A549 (cell line): ENCODE results near the gene IFI27L2. TPM values are rescaled to one million over a fixed set of nuclear protein-coding genes. Genes with fewer than 3 reads are reported as not detected.

Experiments used
- ATAC-seq, 2 experiments: fragments of 200-7000 bp in 1 of 2; fragments of >200 bp in 1 of 2; cut with Nextera tagmentation in 1 of 2; cut with Tn5 transposase in 1 of 2; 3 replicates each; pipeline versions ENCODE4 v1.8.0 to v1.9.1; 2018 to 2020; ENCODE audit warnings: mild to moderate bottlenecking in 1 of 2, moderate library complexity in 1 of 2
- CTCF ChIA-PET: fragments of 300-600 bp; sonication (Branson Sonifier 250); formaldehyde crosslinking; extraction: SDS; loops from one replicate; lab custom pipeline; 2021; ENCODE audit warnings: antibody characterized with exemption, inconsistent platforms; lab: Yijun Ruan, JAX
- POLR2A ChIA-PET: fragments of 350-600 bp; formaldehyde crosslinking; extraction: SDS; loops from one replicate; lab custom pipeline; 2021; ENCODE audit warnings: antibody characterized with exemption, inconsistent platforms; lab: Yijun Ruan, JAX
- DNase-seq, 2 experiments: peaks; one replicate each; pipeline versions ENCODE4 v3.0.0 to v3.0.0-alpha.2; 2011 to 2016; ENCODE audit warnings: low read depth in 1 of 2, low spot score in 1 of 2
- FAIRE-seq: peaks from 2 replicates; lab custom pipeline; 2011; peaks lifted over from hg19 to GRCh38; lab: Jason Lieb, UNC
- H3K27ac ChIP-seq, 2 experiments: fragments of >200 bp; sonication (Bioruptor Twin); formaldehyde crosslinking; 3 replicates each; pipeline ENCODE4 v1.5.1; 2016 to 2017
- H3K4me1 ChIP-seq: fragments of >200 bp; sonication (Bioruptor Twin); formaldehyde crosslinking; 3 replicates; pipeline ENCODE4 v1.6.1; 2016
- H3K4me2 ChIP-seq: fragments of >200 bp; sonication (Bioruptor Twin); formaldehyde crosslinking; 3 replicates; pipeline ENCODE4 v1.6.1; 2016
- H3K4me3 ChIP-seq: fragments of >200 bp; sonication (Bioruptor Twin); formaldehyde crosslinking; 3 replicates; pipeline ENCODE4 v1.5.1; 2016
- H3K9me3 ChIP-seq: fragments of >200 bp; sonication (Bioruptor Twin); formaldehyde crosslinking; 3 replicates; pipeline ENCODE4 v1.6.1; 2016
- CHD2 ChIP-seq: fragments of 150-350 bp; IDR thresholded peaks from 2 replicates; pipeline ENCODE4 v1.6.1; 2014; ENCODE audit warnings: low read length; ENCODE audit not compliant: partially characterized antibody
- CHD4 ChIP-seq: fragments of 200-600 bp; sonication (generic); IDR thresholded peaks from 2 replicates; pipeline ENCODE4 v1.6.1; 2016; ENCODE audit warnings: antibody characterized with exemption, mild to moderate bottlenecking, borderline replicate concordance
- ESRRA ChIP-seq: fragments of 150-350 bp; IDR thresholded peaks from 2 replicates; pipeline ENCODE4 v1.6.1; 2014; ENCODE audit warnings: mild to moderate bottlenecking, low read length, borderline replicate concordance
- FOSB ChIP-seq: fragments of 250-450 bp; sonication (Bioruptor Pico); IDR thresholded peaks from 2 replicates; pipeline ENCODE4 v1.5.0; 2020; ENCODE audit warnings: mild to moderate bottlenecking, moderate library complexity
- FOXS1 ChIP-seq: fragments of 250-450 bp; sonication (Bioruptor Pico); IDR thresholded peaks from 2 replicates; pipeline ENCODE4 v1.5.0; 2020; ENCODE audit warnings: mild to moderate bottlenecking, moderate library complexity
- GATA3 ChIP-seq: IDR thresholded peaks from 2 replicates; pipeline ENCODE4 v1.6.1; 2012; ENCODE audit warnings: borderline replicate concordance
- HDAC2 ChIP-seq: fragments of 200-600 bp; sonication (generic); IDR thresholded peaks from 2 replicates; pipeline ENCODE4 v1.6.1; 2016
- HOXA7 ChIP-seq: fragments of 250-450 bp; sonication (Bioruptor Pico); IDR thresholded peaks from 2 replicates; pipeline ENCODE4 v1.5.0; 2020; ENCODE audit warnings: mild to moderate bottlenecking, moderate library complexity
- HOXB13 ChIP-seq: fragments of 250-450 bp; sonication (Bioruptor Pico); IDR thresholded peaks from 2 replicates; pipeline ENCODE4 v1.5.0; 2020; ENCODE audit warnings: low read depth, mild to moderate bottlenecking, moderate library complexity
- JUNB ChIP-seq: fragments of >200 bp; sonication (Bioruptor Twin); formaldehyde crosslinking; IDR thresholded peaks from 2 replicates; pipeline ENCODE4 v1.6.1; 2016
- KDM5A ChIP-seq: fragments of 200-600 bp; sonication (generic); IDR thresholded peaks from 2 replicates; pipeline ENCODE4 v1.6.1; 2016; ENCODE audit warnings: antibody characterized with exemption, mild to moderate bottlenecking
- NFE2L2 ChIP-seq: fragments of 150-350 bp; conservative IDR thresholded peaks from 2 replicates; pipeline ENCODE4 v1.6.1; 2014; ENCODE audit warnings: low read length
- NR3C1 ChIP-seq: fragments of >200 bp; sonication (Bioruptor Twin); formaldehyde crosslinking; IDR thresholded peaks from 3 replicates; pipeline ENCODE4 v1.6.1; 2017
- PHF8 ChIP-seq: fragments of 200-600 bp; sonication (generic); IDR thresholded peaks from 2 replicates; pipeline ENCODE4 v1.6.1; 2016; ENCODE audit warnings: low read depth, mild to moderate bottlenecking, antibody characterized with exemption, moderate library complexity, borderline replicate concordance
- POLR2AphosphoS2 ChIP-seq: conservative IDR thresholded peaks from 2 replicates; pipeline ENCODE4 v1.6.1; 2012; ENCODE audit warnings: low read length, improper control_type of control experiment, inconsistent platforms
- RCOR1 ChIP-seq: fragments of 150-350 bp; IDR thresholded peaks from 2 replicates; pipeline ENCODE4 v1.6.1; 2014; ENCODE audit warnings: antibody characterized with exemption, low read length, low read depth
- SREBF2 ChIP-seq: fragments of 450-650 bp; IDR thresholded peaks from 2 replicates; pipeline ENCODE4 v1.6.1; 2014; ENCODE audit warnings: mild to moderate bottlenecking, moderate library complexity
- TFCP2L1 ChIP-seq: fragments of 250-450 bp; sonication (Bioruptor Pico); IDR thresholded peaks from 2 replicates; pipeline ENCODE4 v1.5.0; 2021; ENCODE audit warnings: mild to moderate bottlenecking
- TP53 ChIP-seq: fragments of 250-450 bp; sonication (Bioruptor Pico); IDR thresholded peaks from 2 replicates; pipeline ENCODE4 v1.5.0; 2021; ENCODE audit warnings: mild to moderate bottlenecking, moderate library complexity
- WGBS: methylation state at CpG from one replicate; pipeline ENCODE4 v1.1.6; 2017; ENCODE audit errors: missing lambda C conversion rate; 5-methylcytosine and 5-hydroxymethylcytosine counted together
- polyA plus RNA-seq, 4 experiments: library from polyadenylated mRNA; depleted of rRNA in 3 of 4; stranded (reverse); fragments of >200 nt; fragmentation: RNase III in 1 of 4; extraction: RNeasy Plus Mini Kit Qiagen cat#74134 plus additional on column Dnase treatment in 1 of 4; gene quantifications; 2 replicates in 3 of 4; 3 replicates in 1 of 4; pipeline ENCODE4 v1.2.3, GENCODE V29; 2011 to 2017
- TF ChIP-seq, protein P1 (sequence below): fragments of 250-450 bp; sonication (Bioruptor Pico); IDR thresholded peaks from 2 replicates; pipeline ENCODE4 v1.5.0; 2021; ENCODE audit warnings: mild to moderate bottlenecking, moderate library complexity, borderline replicate concordance
- TF ChIP-seq, protein P2 (sequence below): fragments of 200-600 bp; sonication (generic); IDR thresholded peaks from 2 replicates; pipeline ENCODE4 v1.6.1; 2016; ENCODE audit warnings: antibody characterized with exemption, mild to moderate bottlenecking, moderate library complexity

Gene IFI27L2
- polyA plus RNA-seq, 2 of the 4 experiments (the other 2 are of a cell fraction), result 20.3 to 64.4 TPM

DNA sequence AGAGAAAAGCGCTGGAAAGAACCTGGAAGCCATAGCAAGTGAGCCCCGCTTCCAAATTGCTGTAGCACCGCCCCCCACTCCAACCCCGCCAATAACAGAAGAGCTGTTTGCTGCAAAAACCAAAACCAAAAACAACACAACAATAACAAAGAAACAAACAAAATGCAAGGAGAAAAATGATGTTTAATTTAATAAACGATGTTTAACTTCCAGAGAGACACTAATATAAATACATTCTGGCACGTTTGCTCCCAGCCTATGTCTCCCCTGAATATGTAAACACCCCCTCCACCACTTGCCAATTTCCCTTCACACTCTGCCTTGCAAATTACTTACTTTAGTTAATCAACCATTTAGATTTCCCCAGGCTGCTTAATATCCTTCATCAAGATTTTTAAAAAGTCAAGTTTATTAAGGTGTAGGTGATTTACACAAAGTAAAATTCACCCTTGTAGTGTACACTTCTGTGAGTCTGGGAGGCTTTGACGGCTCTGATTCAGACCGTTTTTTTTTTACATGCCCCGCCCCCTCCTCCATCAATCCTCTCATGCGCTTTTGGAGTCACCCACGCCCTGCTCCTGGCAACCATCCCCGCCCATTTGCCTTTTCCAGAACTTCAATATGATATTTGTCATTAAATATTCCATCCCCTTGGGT, 482 bp upstream of the IFI27L2 start (continued):
- TF ChIP-seq, protein P1, sequence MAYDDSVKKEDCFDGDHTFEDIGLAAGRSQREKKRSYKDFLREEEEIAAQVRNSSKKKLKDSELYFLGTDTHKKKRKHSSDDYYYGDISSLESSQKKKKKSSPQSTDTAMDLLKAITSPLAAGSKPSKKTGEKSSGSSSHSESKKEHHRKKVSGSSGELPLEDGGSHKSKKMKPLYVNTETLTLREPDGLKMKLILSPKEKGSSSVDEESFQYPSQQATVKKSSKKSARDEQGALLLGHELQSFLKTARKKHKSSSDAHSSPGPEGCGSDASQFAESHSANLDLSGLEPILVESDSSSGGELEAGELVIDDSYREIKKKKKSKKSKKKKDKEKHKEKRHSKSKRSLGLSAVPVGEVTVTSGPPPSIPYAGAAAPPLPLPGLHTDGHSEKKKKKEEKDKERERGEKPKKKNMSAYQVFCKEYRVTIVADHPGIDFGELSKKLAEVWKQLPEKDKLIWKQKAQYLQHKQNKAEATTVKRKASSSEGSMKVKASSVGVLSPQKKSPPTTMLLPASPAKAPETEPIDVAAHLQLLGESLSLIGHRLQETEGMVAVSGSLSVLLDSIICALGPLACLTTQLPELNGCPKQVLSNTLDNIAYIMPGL (CRISPR knock-in tag), result no peak
- TF ChIP-seq TFCP2L1 (no peak), NR3C1 (no peak)

DNA sequence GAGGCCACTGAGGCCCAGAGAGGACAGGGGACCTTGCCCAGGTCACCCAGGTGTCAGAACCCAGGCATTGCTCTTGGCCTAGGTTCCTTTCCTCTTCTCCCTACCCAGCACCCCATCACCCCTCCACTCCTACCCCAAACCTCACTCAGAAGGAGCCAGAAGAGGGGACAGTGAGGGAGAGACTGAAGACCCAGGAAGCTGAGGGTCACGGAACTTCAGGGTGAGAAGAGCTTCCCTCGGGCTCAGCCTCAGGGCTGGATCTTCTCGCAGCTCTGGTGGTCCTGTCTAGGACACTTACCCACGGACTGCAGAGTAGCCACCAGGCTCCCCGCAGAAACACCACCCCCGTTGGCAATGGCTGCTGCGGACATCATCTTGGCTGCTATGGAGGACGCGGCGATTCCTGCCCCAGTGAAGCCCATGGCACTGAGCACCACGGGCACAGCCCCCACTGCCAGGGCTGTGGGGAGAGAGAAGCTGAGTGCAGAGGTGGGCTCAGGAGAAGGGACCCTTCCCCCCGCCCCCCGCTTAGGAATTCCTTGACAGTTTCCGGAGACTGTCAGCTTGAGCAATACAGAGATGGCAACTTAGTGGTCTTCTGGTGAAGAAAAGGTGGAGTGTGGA, 1.1 kb downstream of the IFI27L2 start:
- H3K9me3 ChIP-seq, result no peaks in the 10 kb centered on the region
- H3K27ac ChIP-seq, result no peak overlapping the region
- ATAC-seq, result no peak
- H3K4me3 ChIP-seq, result no peak overlapping the region
- CTCF ChIA-PET, result interaction anchor here (0.8 to 3.0 kb wide), 9 partner anchors 9 to 189 kb away, joined by 3 to 19 read pairs (median 5); no protein-coding TSS in a partner anchor
- TF ChIP-seq TFCP2L1, result no peak
- TF ChIP-seq CHD2, result no peak
- no peak for TF ChIP-seq KDM5A
- TF ChIP-seq FOSB, result no peak
- no peak for TF ChIP-seq HOXA7 (CRISPR knock-in tag)
- TF ChIP-seq TP53 (CRISPR knock-in tag), result no peak
- TF ChIP-seq, protein P2, sequence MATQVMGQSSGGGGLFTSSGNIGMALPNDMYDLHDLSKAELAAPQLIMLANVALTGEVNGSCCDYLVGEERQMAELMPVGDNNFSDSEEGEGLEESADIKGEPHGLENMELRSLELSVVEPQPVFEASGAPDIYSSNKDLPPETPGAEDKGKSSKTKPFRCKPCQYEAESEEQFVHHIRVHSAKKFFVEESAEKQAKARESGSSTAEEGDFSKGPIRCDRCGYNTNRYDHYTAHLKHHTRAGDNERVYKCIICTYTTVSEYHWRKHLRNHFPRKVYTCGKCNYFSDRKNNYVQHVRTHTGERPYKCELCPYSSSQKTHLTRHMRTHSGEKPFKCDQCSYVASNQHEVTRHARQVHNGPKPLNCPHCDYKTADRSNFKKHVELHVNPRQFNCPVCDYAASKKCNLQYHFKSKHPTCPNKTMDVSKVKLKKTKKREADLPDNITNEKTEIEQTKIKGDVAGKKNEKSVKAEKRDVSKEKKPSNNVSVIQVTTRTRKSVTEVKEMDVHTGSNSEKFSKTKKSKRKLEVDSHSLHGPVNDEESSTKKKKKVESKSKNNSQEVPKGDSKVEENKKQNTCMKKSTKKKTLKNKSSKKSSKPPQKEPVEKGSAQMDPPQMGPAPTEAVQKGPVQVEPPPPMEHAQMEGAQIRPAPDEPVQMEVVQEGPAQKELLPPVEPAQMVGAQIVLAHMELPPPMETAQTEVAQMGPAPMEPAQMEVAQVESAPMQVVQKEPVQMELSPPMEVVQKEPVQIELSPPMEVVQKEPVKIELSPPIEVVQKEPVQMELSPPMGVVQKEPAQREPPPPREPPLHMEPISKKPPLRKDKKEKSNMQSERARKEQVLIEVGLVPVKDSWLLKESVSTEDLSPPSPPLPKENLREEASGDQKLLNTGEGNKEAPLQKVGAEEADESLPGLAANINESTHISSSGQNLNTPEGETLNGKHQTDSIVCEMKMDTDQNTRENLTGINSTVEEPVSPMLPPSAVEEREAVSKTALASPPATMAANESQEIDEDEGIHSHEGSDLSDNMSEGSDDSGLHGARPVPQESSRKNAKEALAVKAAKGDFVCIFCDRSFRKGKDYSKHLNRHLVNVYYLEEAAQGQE, result no peak
- TF ChIP-seq HDAC2, result no peak
- no peak for TF ChIP-seq CHD4
- no peak for TF ChIP-seq JUNB
- no peak for TF ChIP-seq HOXB13 (CRISPR knock-in tag)
- TF ChIP-seq NFE2L2, result no peak
- TF ChIP-seq POLR2AphosphoS2, result no peak
- TF ChIP-seq ESRRA, result no peak
- no peak for TF ChIP-seq GATA3
- no peak for TF ChIP-seq SREBF2
- no peak for TF ChIP-seq FOXS1 (CRISPR knock-in tag)
- no peak for TF ChIP-seq RCOR1
- FAIRE-seq, result no peak
- 93% methylated on average over 11 of the region's 14 CpGs for WGBS
- H3K4me2 ChIP-seq, result peak overlapping the region; percentile 94; the same call in 1 of the 3 replicates
- peaks cover 4% of the 10 kb centered on the region; the same call in 2 of the 3 replicates for H3K4me1 ChIP-seq
- DNase-seq, result no peak
- POLR2A ChIA-PET, result interaction anchor here (1.4 kb wide), 1 partner anchor 47 kb away, joined by 3 read pairs; the partner anchor contains the start of genes DDX24 and IFI27L1

DNA sequence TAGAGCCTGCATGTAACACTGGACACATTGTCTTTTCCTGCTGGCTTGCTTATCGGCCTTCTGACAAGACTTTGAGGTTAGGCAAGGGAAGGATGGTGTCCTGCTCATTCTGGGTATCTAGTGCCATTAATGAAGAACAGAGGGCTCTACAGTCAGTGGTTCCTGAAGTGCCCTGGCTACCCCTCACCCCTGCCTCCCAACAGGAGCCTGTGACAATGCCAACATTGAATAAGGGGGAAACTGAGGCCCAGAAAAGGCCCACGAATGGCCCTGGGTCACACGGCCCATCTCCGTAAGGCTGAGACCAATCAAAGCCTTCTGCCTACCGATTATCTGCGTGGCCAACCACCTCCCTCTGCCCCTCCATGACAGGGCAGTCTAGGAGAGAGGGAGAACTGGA, 2.1 kb downstream of the IFI27L2 start:
- WGBS, result 85% methylated on average over 6 of the region's 6 CpGs
- POLR2A ChIA-PET, result no interaction called here
- CTCF ChIA-PET, result interaction anchor here (0.8 to 3.0 kb wide), 7 partner anchors 10 to 188 kb away, joined by 3 to 19 read pairs (median 11); no protein-coding TSS in a partner anchor

More for the DNA sequence above, 2.1 kb downstream of the IFI27L2 start:
- Histone ChIP-seq H3K4me1 (peaks cover 4% of the 10 kb centered on the region; the same call in 2 of the 3 replicates), H3K4me3 (no peak overlapping the region), H3K9me3 (no peaks in the 10 kb centered on the region), H3K27ac (no peak overlapping the region), H3K4me2 (no peak overlapping the region)
- TF ChIP-seq PHF8, result no peak
- no peak for TF ChIP-seq HOXB13 (CRISPR knock-in tag)
- DNase-seq (no peak), FAIRE-seq (no peak), ATAC-seq (no peak)
